HG03135 (cell line): Measurements from ENCODE around the gene ARL17A.
"Not testable (repeated sequence)": the region's sequence is repeated elsewhere in the genome, so short reads cannot be mapped to it uniquely, and the experiment has no call there.

Experiments
- ATAC-seq: cut with Tn5 transposase; IDR thresholded peaks from one replicate; pipeline ENCODE4 v1.9.1; 2021; ENCODE audit warnings: mild to moderate bottlenecking, moderate library complexity; ENCODE audit not compliant: unreplicated experiment

The ARL17A gene

GRCh38 chr17:46559155-46559554 lies 20.3 kb downstream of the ARL17A start:
- ATAC-seq: not testable (repeated sequence)

GRCh38 chr17:46548607-46549006 lies 30.9 kb downstream of the ARL17A start:
- ATAC-seq: not testable (repeated sequence)

GRCh38 chr17:46534716-46535115 lies 44.8 kb downstream of the ARL17A start:
- ATAC-seq: not testable (repeated sequence)

GRCh38 chr17:46512168-46512567 lies 67.3 kb downstream of the ARL17A start, which contains the start of gene LRRC37A2:
TSS of gene LRRC37A2 (plus strand) at chr17:46512468. CDS start at chr17:46512713, 245 bp downstream.
- not testable (repeated sequence) for ATAC-seq

- ATAC-seq: not testable (repeated sequence)
Observed at GRCh38 chr17:46505896-46506295, 73.6 kb downstream of the ARL17A start.

GRCh38 chr17:46499437-46500139 lies 79.9 kb downstream of the ARL17A start:
- not testable (repeated sequence) for ATAC-seq

- ATAC-seq: not testable (repeated sequence)
Observed at GRCh38 chr17:46492021-46492420, 87.5 kb downstream of the ARL17A start.

- ATAC-seq: not testable (repeated sequence)
Observed at GRCh38 chr17:46481310-46481709, 98.2 kb downstream of the ARL17A start.

- ATAC-seq: not testable (repeated sequence)
Observed at GRCh38 chr17:46478823-46479222, 100.7 kb downstream of the ARL17A start.

GRCh38 chr17:46475583-46475982 lies 103.9 kb downstream of the ARL17A start:
- not testable (repeated sequence) for ATAC-seq

GRCh38 chr17:46474489-46474888 lies 105.0 kb downstream of the ARL17A start:
- ATAC-seq: not testable (repeated sequence)

- not testable (repeated sequence) for ATAC-seq
Observed at GRCh38 chr17:46467618-46468017, 111.9 kb downstream of the ARL17A start.
